Measurements from ENCODE around the gene FAM20C.

- TF ChIP-seq POLR2A (IDR thresholded peaks at IDR 0.05) (no peak), POLR2AphosphoS5 (IDR thresholded peaks at IDR 0.05) (no peak), EP300 (IDR thresholded peaks at IDR 0.05) (no peak)
- TF ChIP-seq, protein P1, sequence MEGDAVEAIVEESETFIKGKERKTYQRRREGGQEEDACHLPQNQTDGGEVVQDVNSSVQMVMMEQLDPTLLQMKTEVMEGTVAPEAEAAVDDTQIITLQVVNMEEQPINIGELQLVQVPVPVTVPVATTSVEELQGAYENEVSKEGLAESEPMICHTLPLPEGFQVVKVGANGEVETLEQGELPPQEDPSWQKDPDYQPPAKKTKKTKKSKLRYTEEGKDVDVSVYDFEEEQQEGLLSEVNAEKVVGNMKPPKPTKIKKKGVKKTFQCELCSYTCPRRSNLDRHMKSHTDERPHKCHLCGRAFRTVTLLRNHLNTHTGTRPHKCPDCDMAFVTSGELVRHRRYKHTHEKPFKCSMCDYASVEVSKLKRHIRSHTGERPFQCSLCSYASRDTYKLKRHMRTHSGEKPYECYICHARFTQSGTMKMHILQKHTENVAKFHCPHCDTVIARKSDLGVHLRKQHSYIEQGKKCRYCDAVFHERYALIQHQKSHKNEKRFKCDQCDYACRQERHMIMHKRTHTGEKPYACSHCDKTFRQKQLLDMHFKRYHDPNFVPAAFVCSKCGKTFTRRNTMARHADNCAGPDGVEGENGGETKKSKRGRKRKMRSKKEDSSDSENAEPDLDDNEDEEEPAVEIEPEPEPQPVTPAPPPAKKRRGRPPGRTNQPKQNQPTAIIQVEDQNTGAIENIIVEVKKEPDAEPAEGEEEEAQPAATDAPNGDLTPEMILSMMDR (IDR thresholded peaks at IDR 0.05) = no peak
These were observed 48.6 kb downstream of the FAM20C start for GRCh38 chr7:240887-241421.
